Thyroid gland (tissue), 4 donors: Measurements from ENCODE around the gene ATRNL1.

Experiments used
- CTCF ChIP-seq, 6 experiments: fragments of 200-600 bp in 3 of 6; fragments of 450-650 bp in 3 of 6; sonication (generic) in 3 of 6; IDR thresholded peaks; one replicate each; pipeline ENCODE4 v1.5.1; 2016 to 2019; ENCODE audit warnings: antibody characterized with exemption in 6 of 6, mild to moderate bottlenecking in 2 of 6, inconsistent platforms in 1 of 6, moderate library complexity in 1 of 6
- POLR2A ChIP-seq, 2 donors: fragments of 450-650 bp; IDR thresholded peaks; one replicate each; pipeline ENCODE4 v1.6.1; 2017; ENCODE audit warnings: antibody characterized with exemption in 2 of 2, mild to moderate bottlenecking in 2 of 2, moderate library complexity in 1 of 2

- TF ChIP-seq POLR2A (IDR thresholded peaks at IDR 0.05) (no peak), CTCF (IDR thresholded peaks at IDR 0.05) (peak in 3 of 6 experiments; percentile 6 to 19 (median 17))
Measured at GRCh38 chr10:115963848-115964247, 870.7 kb downstream of the ATRNL1 start.
